OCI-M2 (cell line): ENCODE measurements around the gene COQ10A.
"Not testable (repeated sequence)": the region's sequence is repeated elsewhere in the genome, so short reads cannot be mapped to it uniquely, and the experiment has no call there.

Experiments used
- DNase-seq: peaks from one replicate; lab custom pipeline; 2025; ENCODE audit not compliant: unreplicated experiment; lab: John Stamatoyannopoulos, UW

COQ10A gene

GRCh38 chr12:56242986-56243385 lies 23.8 kb upstream of the COQ10A start:
- DNase-seq: no peak

GRCh38 chr12:56243731-56244181 lies 23.0 kb upstream of the COQ10A start:
- no peak for DNase-seq

DNA sequence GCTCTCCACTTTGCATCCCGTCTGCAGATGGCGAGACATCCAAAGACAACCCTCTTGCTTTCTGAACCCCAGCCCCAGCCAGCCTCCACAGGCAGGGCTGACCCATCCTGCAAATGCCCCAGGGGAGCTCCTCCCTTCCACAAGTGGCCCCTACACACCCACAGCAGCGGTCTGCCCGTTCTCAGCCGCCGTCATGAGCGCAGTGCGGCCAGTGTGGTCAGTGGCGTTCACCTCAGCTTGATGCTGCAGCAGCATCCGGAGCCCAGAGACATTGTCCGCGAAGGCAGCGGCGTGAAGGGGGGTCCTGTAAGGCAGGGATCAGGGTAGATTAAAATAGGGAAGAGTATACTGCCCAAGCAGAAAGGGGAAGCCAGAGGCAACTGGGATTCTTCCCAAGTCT lies 22.2 kb upstream of the COQ10A start:
- no peak for DNase-seq

GRCh38 chr12:56247923-56248322 lies 18.8 kb upstream of the COQ10A start:
- DNase-seq: no peak

DNA sequence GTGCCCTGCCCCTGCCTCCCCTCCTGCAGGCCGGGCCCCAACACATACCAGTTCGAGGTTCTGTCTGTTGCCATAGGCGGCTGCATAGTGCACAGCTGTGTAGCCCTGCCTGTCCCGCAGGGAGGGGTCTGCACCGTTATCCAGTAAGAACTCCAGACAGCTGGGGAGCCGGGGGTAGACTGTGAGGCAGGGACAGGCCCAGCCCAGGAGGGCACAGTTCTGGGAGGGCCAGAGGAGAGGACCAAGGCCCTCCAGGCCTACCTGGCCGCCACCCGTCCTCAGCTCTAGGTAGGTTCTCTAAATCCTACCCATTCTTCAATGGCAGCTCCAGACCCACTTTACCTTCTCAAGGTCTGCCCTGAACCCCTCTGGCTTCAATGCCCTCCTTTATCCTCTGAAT lies 18.0 kb upstream of the COQ10A start:
- DNase-seq: no peak

GRCh38 chr12:56252649-56253048 lies 14.1 kb upstream of the COQ10A start:
- DNase-seq: no peak

DNA sequence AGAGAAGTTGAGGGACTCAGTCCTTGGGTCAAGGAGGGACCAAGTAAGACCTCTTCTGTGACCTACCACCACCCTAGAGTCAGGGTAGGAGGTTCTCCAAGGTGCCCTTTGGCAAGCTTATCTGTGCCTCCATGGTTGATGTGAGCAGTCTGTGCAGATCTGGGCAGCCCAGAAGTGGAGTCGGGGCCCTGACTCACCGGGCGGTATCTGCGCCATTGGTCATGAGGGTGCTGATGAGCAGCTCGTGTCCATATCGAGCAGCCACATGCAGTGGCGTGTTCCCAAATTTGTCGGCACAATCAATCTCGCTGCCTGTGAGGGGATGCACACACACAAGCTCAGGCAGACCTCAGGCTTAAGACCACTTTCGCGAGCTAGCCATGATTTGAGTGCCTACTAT lies 13.7 kb upstream of the COQ10A start:
- DNase-seq: no peak

DNA sequence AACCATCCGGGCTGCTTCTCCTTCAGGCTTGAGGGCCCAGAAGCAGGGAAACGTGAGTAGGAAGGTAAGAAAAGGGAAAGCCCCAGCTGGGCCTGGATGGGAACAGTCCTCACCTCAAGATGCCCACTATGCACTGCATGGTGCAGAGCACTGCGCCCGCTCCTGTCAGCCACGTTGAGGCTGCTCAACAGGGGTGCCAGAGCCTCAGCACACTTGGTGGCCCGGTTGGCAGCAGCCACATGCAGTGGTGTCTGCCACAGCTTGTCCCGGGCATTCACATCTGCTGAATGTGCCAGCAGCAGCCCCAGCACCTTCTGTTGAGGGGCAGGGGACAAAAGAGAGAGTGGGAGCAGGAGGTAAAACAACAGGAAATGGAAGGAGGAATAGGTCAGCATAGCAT lies 11.1 kb upstream of the COQ10A start:
- no peak for DNase-seq

- DNase-seq: no peak
Measured at GRCh38 chr12:56256326-56256960, 10.3 kb upstream of the COQ10A start.

DNA sequence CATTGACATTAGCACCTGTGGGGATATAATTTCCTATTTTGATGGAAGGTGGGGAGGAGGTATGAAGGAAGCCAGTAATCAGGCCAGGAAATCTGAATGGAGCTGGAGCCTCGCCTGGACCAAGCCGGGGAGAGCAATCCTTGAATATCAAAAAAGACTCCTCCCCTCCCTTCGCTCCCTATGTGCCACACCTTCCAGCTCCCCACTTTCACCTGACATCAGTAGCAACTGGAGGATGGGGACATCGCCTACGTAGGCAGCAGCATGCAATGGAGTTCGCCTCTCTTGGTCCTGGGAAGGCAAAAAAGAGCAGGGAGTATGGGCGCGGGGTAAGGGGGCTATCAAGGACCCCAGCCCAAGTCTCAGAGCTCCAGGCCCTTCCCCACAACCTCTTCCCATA lies 9.7 kb upstream of the COQ10A start:
- no peak for DNase-seq

DNA sequence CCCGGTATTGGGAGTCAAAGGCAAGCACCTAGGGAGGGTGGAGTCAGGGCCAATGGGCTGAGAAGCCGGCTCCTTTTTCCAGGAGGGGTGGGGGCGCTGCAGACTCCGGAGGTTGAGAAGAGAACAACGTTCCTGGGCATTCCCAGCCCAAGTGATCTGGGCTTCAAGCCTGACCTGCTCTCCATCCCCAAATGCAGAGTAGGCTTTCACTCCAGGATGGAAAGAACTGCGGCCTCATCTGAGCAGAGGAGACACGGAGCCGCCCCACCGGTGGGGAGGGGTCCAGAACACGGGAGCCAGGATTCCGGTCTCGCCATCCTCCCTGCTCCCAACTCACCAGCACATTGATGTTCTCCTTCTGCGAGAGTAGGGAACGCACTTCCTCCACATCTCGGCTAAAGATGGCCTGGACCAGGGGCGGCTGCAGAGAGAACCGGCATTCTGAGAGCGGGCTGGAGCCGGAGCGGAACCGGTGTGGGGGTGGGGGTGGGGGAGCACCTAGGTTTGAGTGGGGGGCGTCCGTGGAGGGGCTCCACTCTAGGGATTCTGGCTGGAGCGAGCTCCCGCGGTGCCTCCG lies 9.2 kb upstream of the COQ10A start:
- no peak for DNase-seq

GRCh38 chr12:56258068-56258819 lies 8.5 kb upstream of the COQ10A start, which contains the start of gene ANKRD52:
Gene ANKRD52, minus strand, starts transcription at chr12:56258384. Its CDS starts 115 bp downstream, at chr12:56258269.
- peak; percentile 26 for DNase-seq

- no peak for DNase-seq
Measured at GRCh38 chr12:56258820-56259183, 7.9 kb upstream of the COQ10A start.

- DNase-seq: no peak
Measured at GRCh38 chr12:56260380-56260779, 6.4 kb upstream of the COQ10A start.

DNA sequence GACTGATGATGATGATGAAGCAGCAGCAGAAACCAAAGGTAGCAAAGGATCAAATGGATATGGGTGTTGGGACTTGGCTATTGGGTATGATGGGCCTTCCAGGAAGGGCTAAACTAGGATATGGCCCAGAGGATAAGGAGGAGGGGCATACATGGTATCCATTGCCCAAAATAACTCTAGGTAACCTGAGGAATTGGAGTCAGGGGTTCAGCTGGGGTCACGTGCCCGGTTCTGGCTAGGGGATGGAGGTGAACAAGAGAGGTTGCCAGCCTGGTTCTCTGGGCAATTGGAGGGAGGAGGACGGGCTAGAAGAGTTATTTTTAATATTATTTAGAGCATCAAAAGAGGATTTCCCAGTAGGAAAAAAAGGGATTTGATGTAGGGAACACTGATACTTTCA lies 5.8 kb upstream of the COQ10A start:
- no peak for DNase-seq

DNA sequence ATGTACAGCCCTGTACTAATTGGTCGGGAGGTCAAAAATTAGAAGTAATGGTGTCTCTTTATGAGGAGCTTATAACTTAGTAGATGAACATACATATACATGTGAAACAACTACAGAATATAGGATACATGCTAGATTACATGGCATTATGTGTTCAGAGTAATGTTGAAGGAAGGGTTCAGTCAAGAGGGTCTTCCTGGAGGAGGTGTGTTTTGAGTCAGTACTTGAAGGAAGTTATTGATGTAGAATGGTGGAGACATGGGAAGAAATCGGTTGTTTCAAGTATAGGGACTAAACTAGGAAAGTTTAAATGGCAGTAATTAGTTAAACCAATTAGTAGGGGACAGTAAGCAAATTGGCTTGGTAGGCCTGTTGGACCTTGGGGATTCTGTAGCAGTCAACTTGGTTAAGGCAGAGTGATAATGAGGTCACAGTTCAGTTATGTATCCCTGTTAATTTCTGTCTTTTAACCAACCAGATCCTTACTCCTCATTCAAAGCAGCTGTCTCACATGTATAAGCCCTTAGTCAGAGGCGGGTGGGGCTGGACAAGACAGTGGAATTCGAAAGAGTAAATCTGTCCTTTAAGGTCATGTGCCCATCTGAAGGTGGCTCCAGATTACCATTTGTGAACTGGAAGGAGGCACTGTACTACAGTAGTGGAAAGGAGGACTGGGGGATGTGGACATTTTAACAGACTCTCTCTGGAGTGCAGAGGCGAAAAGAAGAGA lies 5.1 kb upstream of the COQ10A start:
- DNase-seq: no peak

DNA sequence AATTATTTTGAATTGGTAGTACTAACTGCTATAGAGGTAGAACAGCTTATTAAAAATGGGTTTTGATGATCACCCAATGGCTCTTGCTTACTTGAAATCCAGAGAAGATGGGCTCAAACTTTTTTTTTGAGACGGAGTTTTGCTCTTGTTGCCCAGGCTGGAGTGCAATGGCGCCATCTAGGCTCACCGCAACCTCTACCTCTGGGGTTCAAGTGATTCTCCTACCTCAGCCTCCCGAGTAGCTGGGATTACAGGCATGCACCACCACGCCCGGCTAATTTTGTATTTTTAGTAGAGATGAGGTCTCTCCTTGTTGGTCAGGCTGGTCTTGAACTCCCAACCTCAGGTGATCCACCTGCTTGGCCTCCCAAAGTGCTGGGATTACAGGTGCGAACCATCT lies 3.8 kb upstream of the COQ10A start:
- not testable (repeated sequence) for DNase-seq

DNA sequence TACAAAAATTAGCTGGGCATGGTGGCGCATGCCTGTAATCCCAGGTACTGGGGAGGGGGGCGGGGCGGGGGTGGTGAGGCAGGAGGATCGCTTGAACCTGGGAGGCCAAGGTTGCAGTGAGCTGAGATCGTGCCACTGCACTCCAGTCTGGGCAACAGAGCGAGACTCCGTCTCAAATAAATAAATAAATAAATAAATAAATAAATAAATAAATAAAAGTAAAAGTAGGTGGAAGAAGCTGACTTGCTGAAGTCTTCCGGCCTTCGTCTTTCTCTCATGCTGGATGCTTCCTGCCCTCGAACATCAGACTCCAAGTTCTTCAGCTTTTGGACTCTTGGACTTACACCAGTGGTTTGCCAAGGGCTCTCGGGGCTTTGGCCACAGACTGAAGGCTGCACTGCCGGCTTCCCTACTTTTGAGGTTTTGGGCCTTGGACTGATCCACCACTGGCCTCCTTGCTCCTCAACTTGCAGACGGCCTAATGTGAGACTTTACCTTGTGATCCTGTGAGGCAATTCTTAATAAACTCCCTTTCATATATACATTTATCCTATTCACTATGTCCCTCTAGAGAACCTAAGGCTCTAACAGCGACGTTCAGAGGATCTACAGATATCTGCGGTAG lies 562 bp upstream of the COQ10A start:
- DNase-seq: not testable (repeated sequence)

- no peak for DNase-seq
Measured at GRCh38 chr12:56267443-56268071, 815 bp downstream of the COQ10A start.

- DNase-seq: no peak
Measured at GRCh38 chr12:56271031-56271430, 4.3 kb downstream of the COQ10A start.

- DNase-seq: not testable (repeated sequence)
Measured at GRCh38 chr12:56272468-56272867, 5.7 kb downstream of the COQ10A start.
